ENCODE measurements around the gene SARM1. TPM values are rescaled to one million over a fixed set of nuclear protein-coding genes. Genes with fewer than 3 reads are reported as not detected.

SARM1 gene
- total and polyA plus RNA-seq, 2 of the 13 experiments (the other 11 are each of a cell fraction or from before 2014, with no cell fraction given) = 0.73 to 0.86 TPM

- TF ChIP-seq ZNF318 (CRISPR knock-in tag; IDR thresholded peaks at IDR 0.05) (no peak), MXD3 (CRISPR knock-in tag; IDR thresholded peaks at IDR 0.05) (no peak)
Measured at GRCh38 chr17:28363776-28364650, 7.5 kb upstream of the SARM1 start (continued).
